MCF 10A (cell line): Measurements from ENCODE around the gene DKC1. TPM values are rescaled to one million over a fixed set of nuclear protein-coding genes. Genes with fewer than 3 reads are reported as not detected.

Experiments
- BruUV-seq: library from RNA; stranded (reverse); fragments of 400-500 nt; replicated peaks from 2 replicates; lab custom pipeline; 2021; lab: Mats Ljungman, UMichigan
- CTCF ChIA-PET: fragments of 300-600 bp; sonication (Branson Sonifier 250); formaldehyde crosslinking; extraction: SDS; loops from one replicate; lab custom pipeline; 2021; ENCODE audit warnings: antibody characterized with exemption, inconsistent platforms; lab: Yijun Ruan, JAX
- POLR2A ChIA-PET: fragments of 300-600, 350-650 bp; sonication (Branson Sonifier 250); formaldehyde crosslinking; extraction: SDS; loops from one replicate; lab custom pipeline; 2020; ENCODE audit warnings: antibody characterized with exemption, inconsistent platforms; lab: Yijun Ruan, JAX
- DNase-seq: peaks from one replicate; pipeline ENCODE4 v3.0.0-alpha.2; 2018; ENCODE audit not compliant: unreplicated experiment
- H3K27ac Mint-ChIP-seq: one replicate; pipeline ENCODE4 v1.8.0; 2022; ENCODE audit warnings: mild to moderate bottlenecking, low read depth, mixed read lengths; ENCODE audit not compliant: unreplicated experiment
- H3K27me3 Mint-ChIP-seq: one replicate; pipeline ENCODE4 v1.8.0; 2022; ENCODE audit warnings: mixed read lengths; ENCODE audit not compliant: insufficient read depth, unreplicated experiment
- H3K36me3 Mint-ChIP-seq: one replicate; pipeline ENCODE4 v1.8.0; 2022; ENCODE audit warnings: mild to moderate bottlenecking, moderate library complexity, mixed read lengths; ENCODE audit not compliant: insufficient read depth, unreplicated experiment
- H3K4me1 Mint-ChIP-seq: one replicate; pipeline ENCODE4 v1.8.0; 2022; ENCODE audit warnings: mixed read lengths; ENCODE audit not compliant: insufficient read depth, unreplicated experiment
- H3K4me3 Mint-ChIP-seq: one replicate; pipeline ENCODE4 v1.8.0; 2022; ENCODE audit warnings: mild to moderate bottlenecking, moderate library complexity, mixed read lengths; ENCODE audit not compliant: unreplicated experiment
- H3K9me3 Mint-ChIP-seq: one replicate; pipeline ENCODE4 v1.8.0; 2022; ENCODE audit warnings: mixed read lengths; ENCODE audit not compliant: unreplicated experiment
- intact Hi-C: fragments of 100-400 bp; cut with micrococcal nuclease; formaldehyde crosslinking; loops from 2 replicates; pipeline ENCODE4 v1.14.1; 2022
- total RNA-seq: library from RNA; stranded (reverse); gene quantifications from 2 replicates; pipeline ENCODE4 v1.2.3, GENCODE V29; 2022
- TF ChIP-seq, protein P1 (sequence below): fragments of 200-600 bp; IDR thresholded peaks from one replicate; pipeline ENCODE4 v1.8.0; 2022; ENCODE audit warnings: antibody characterized with exemption, mild to moderate bottlenecking; ENCODE audit not compliant: unreplicated experiment

The DKC1 gene
- total RNA-seq, 1 experiment from 2014 or later: 196 TPM

DNA sequence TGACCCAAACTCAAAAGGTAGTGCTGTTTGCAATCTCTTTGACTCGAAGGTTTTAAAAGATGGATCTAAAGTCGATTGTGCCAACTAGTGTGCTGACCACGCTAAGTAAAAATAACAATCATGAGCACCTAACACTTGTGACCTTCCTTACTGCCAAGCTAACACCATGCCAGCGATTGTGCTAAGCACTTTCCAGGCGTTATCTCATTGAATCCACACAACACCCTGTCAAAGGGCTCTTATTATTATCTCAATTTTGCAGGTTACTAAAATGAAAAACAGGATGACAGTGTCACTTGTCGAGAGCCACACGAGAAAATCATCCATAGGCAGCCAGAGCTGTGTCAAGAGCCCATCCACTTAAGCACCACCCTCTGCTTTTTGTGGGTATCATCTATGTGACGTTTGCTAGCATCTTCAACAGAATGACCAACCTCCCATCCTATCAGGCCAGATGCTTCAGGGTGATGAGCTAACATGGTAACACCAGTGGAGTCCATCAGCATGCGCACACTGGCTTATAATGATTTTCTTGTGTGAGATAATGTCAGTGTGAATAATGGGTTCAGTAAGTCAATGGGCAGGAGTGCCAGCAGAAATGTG, 10.9 kb upstream of the DKC1 start:
- Mint-ChIP-seq H3K4me3 (peak overlapping the region; percentile 55), H3K36me3 (no peaks in the 10 kb centered on the region), H3K4me1 (no peaks in the 10 kb centered on the region), H3K9me3 (no peaks in the 10 kb centered on the region), H3K27me3 (peaks cover 14% of the 10 kb centered on the region), H3K27ac (no peak overlapping the region)
- TF ChIP-seq, protein P1, sequence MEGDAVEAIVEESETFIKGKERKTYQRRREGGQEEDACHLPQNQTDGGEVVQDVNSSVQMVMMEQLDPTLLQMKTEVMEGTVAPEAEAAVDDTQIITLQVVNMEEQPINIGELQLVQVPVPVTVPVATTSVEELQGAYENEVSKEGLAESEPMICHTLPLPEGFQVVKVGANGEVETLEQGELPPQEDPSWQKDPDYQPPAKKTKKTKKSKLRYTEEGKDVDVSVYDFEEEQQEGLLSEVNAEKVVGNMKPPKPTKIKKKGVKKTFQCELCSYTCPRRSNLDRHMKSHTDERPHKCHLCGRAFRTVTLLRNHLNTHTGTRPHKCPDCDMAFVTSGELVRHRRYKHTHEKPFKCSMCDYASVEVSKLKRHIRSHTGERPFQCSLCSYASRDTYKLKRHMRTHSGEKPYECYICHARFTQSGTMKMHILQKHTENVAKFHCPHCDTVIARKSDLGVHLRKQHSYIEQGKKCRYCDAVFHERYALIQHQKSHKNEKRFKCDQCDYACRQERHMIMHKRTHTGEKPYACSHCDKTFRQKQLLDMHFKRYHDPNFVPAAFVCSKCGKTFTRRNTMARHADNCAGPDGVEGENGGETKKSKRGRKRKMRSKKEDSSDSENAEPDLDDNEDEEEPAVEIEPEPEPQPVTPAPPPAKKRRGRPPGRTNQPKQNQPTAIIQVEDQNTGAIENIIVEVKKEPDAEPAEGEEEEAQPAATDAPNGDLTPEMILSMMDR: no peak
- no peak for DNase-seq
- intact Hi-C loops: no loop called here
- ChIA-PET CTCF (interaction anchor here (0.6 to 4.4 kb wide), 5 partner anchors 26 to 83 kb away, joined by 3 to 31 read pairs (median 4); partner anchors contain the start of gene SMIM9), POLR2A (interaction anchor here (2.0 kb wide), 1 partner anchor 17 kb away, joined by 6 read pairs; no protein-coding TSS in a partner anchor)
- no TSS peak for BruUV-seq

DNA sequence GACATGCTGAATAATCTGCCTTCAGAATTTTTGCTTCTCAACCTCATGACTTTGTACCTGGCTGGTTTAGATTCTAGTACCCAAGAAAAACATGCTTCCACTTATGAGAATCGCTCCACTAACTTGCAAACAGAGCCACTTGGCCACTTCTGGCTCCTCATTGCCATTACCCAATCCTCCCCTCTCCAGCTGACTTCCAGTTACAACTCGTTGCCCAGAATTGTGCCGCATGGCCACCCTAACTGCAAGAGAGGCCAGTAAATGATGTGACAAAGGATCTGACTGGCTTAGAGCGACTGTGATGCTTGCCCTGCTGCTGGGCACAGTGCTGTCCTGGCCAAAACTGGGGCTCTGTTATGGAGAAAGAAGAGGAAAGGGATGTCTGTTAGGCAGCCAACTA, 4.0 kb upstream of the DKC1 start:
- no peak overlapping the region for H3K4me3 Mint-ChIP-seq
- no peak for DNase-seq
- CTCF ChIA-PET: interaction anchor here (1.4 kb wide), 1 partner anchor 10 kb away, joined by 3 read pairs; no protein-coding TSS in a partner anchor
- H3K27me3 Mint-ChIP-seq: no peaks in the 10 kb centered on the region
- no peak overlapping the region for H3K27ac Mint-ChIP-seq
- H3K36me3 Mint-ChIP-seq: no peaks in the 10 kb centered on the region
- TF ChIP-seq, protein P1: no peak
- no TSS peak for BruUV-seq
- H3K4me1 Mint-ChIP-seq: no peaks in the 10 kb centered on the region
- POLR2A ChIA-PET: no interaction called here
- H3K9me3 Mint-ChIP-seq: no peaks in the 10 kb centered on the region
- intact Hi-C loops: no loop called here

DNA sequence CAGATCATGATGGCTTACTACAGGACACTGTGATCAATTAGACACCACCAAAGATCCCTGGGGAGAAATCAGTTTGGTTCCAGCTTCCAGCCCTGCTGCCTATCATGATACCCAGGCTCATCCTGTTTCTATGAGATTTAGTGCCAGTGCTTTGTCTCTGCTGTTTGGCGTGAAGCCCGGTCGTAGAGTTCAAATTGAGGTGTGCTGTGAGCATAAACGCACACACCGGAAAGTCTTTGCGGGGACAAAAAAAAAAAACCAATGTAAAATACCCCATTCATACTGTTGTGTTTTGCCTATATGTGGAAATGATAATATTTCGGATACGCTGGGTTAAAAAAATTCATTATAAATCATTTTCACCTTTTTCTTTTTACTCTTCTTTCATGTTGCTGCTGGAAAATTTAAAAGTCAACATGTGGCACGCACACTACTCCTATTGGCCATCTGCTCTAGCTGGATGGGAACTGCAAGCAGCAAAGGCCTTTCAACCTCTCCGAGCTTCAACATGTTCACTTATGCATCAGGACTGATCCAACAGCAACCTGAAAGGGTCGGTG, 607 bp upstream of the DKC1 start:
- Mint-ChIP-seq H3K27ac (peak overlapping the region; percentile 79), H3K4me1 (peaks cover 6% of the 10 kb centered on the region), H3K36me3 (peaks cover 25% of the 10 kb centered on the region), H3K27me3 (peaks cover 12% of the 10 kb centered on the region), H3K4me3 (peak overlapping the region; percentile 79), H3K9me3 (no peaks in the 10 kb centered on the region)
- DNase-seq: peak; percentile 33
- ChIA-PET CTCF (interaction anchor here (0.7 to 1.4 kb wide), 3 partner anchors 14 to 24 kb away, joined by 3 to 5 read pairs (median 3); no protein-coding TSS in a partner anchor), POLR2A (interaction anchor here (0.6 to 4.6 kb wide), 10 partner anchors 8 to 134 kb away, joined by 3 to 45 read pairs (median 4); partner anchors contain the start of genes GAB3 and MPP1)
- TSS peak; percentile 88 for BruUV-seq
- intact Hi-C loops: loop anchor here (2.0 kb wide), 1 partner anchor 43 kb away; the partner anchor contains the start of gene MPP1
- TF ChIP-seq, protein P1: no peak

DNA sequence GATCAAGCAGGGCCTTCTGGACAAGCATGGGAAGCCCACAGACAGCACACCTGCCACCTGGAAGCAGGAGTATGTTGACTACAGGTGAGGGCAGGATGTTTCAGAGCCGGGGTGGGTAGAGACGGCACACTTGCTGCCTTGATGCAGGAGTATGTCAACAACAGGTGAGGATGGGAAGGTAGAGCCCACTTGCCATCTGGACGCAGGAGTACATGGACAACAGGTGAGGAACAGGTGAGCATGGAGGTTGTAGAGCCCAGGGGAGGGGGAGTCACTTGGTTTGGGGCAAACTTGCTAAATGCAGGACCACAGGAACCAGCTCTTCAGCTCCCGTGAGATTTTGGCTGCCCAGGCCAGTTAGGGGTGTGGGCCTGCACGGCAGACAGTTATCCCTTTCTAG, 12.0 kb downstream of the DKC1 start:
- Mint-ChIP-seq H3K4me1 (no peaks in the 10 kb centered on the region), H3K4me3 (no peak overlapping the region), H3K9me3 (no peaks in the 10 kb centered on the region), H3K36me3 (peaks cover 88% of the 10 kb centered on the region), H3K27me3 (peaks cover 11% of the 10 kb centered on the region), H3K27ac (no peak overlapping the region)
- no TSS peak for BruUV-seq
- no peak for DNase-seq
- ChIA-PET POLR2A (interaction anchor here (0.6 to 3.3 kb wide), 2 partner anchors 9 to 11 kb away, joined by 4 to 14 read pairs; no protein-coding TSS in a partner anchor), CTCF (interaction anchor here (0.8 kb wide), 1 partner anchor 24 kb away, joined by 4 read pairs; no protein-coding TSS in a partner anchor)
- intact Hi-C loops: no loop called here
- TF ChIP-seq, protein P1: no peak
